ENCODE results near the gene CEP170B. TPM values are rescaled to one million over a fixed set of nuclear protein-coding genes. Genes with fewer than 3 reads are reported as not detected.

CEP170B gene
- total and polyA plus RNA-seq, 9 of the 15 experiments (the other 6 are each of a cell fraction or from before 2014, with no cell fraction given), result 0.01 to 10.2 (median 2.2) TPM

GRCh38 chr14:104826861-104827176 is 38.2 kb upstream of the CEP170B start:
- 0% methylated on average over 4 of the region's 27 CpGs for WGBS (ENCODE audit: insufficient coverage, low coverage, missing lambda C conversion rate)
- TF ChIP-seq ARID3B (CRISPR knock-in tag; IDR thresholded peaks at IDR 0.05; ENCODE audit: borderline replicate concordance) (no peak), MITF (IDR thresholded peaks at IDR 0.05) (no peak), GABPA (tag; conservative IDR thresholded peaks at IDR 0.05; ENCODE audit: low read depth) (no peak), DMBX1 (CRISPR knock-in tag; IDR thresholded peaks at IDR 0.05; ENCODE audit: borderline replicate concordance) (no peak), ZBTB7A (IDR thresholded peaks at IDR 0.05; ENCODE audit: borderline replicate concordance, control insufficient read depth, low read depth, low read length) (0 out of 2 replicates have a peak, but pooled peaks have one; percentile 11), HDAC1 (IDR thresholded peaks at IDR 0.05) (no peak)
- Histone ChIP-seq H2AFZ (ENCODE audit: low read depth, low read length) (no peak overlapping the region), H4K20me1 (replicated peaks; ENCODE audit: control insufficient read depth, insufficient read depth, low read length) (no peaks in the 10 kb centered on the region; the same call in 1 of the 2 replicates), H3K4me1 (replicated peaks in 1 of 2; ENCODE audit: control insufficient read depth in 2 of 2, insufficient read depth in 2 of 2, low read length in 2 of 2) (peaks cover 6 to 34% of the 10 kb centered on the region in 2 experiments; a peak in 3 of 5 replicates), H3K9me1 (ENCODE audit: control insufficient read depth, insufficient read depth, low read length) (no peaks in the 10 kb centered on the region), H3K27ac (ENCODE audit: extremely low read depth, low read depth, low read length) (no peak overlapping the region), H3K27me3 (ENCODE audit: control insufficient read depth in 2 of 2, insufficient read depth in 2 of 2, low read length in 2 of 2) (no peaks in the 10 kb centered on the region), H3K9me3 (replicated peaks; ENCODE audit: control insufficient read depth, insufficient read depth, low read depth, low read length) (no peaks in the 10 kb centered on the region), H3K4me3 (peak overlapping the region; percentile 25; the same call in 1 of the 2 replicates), H3K36me3 (ENCODE audit: control insufficient read depth, insufficient read depth, low read length) (no peaks in the 10 kb centered on the region), H3K4me2 (ENCODE audit: insufficient read depth, low read length) (peak overlapping the region; percentile 63; the same call in 1 of the 2 replicates), H3K9ac (ENCODE audit: insufficient read depth in 1 of 2, low read depth in 2 of 2, low read length in 2 of 2) (peak overlapping the region in 1 of 2 experiments; percentile 66; a peak in 2 of 4 replicates), H3K79me2 (ENCODE audit: control insufficient read depth, insufficient read depth, low read length) (no peaks in the 10 kb centered on the region)
- in situ Hi-C loops (cut with MboI), result no loop called here
- POLR2A ChIA-PET, result interaction anchor here (1.1 kb wide), 1 partner anchor 74 kb away, joined by 7 read pairs; the partner anchor contains the start of gene SIVA1
- no peak for FAIRE-seq
- no TSS peak for BruUV-seq (replicated peaks)
- no peak for ATAC-seq
- intact Hi-C loops (cut with micrococcal nuclease), result loop anchor here (1.0 to 5.0 kb wide), 2 partner anchors 59 to 75 kb away; partner anchors contain the start of gene SIVA1
- no peak for DNase-seq (ENCODE audit: extremely low read depth in 1 of 4, low spot score in 3 of 4)
- CTCF ChIA-PET (ENCODE audit: low intra/inter-chr PET ratio), result interaction anchor here (0.7 to 1.8 kb wide), 2 partner anchors 58 to 478 kb away, joined by 3 to 13 read pairs; no protein-coding TSS in a partner anchor

All from K562 (cell line).